DMS53 (cell line): ENCODE measurements around the gene SNAP29.
"Not testable (repeated sequence)": the region's sequence is repeated elsewhere in the genome, so short reads cannot be mapped to it uniquely, and the experiment has no call there.

Source experiments
- DNase-seq: peaks from one replicate; lab custom pipeline; 2025; lab: John Stamatoyannopoulos, UW

SNAP29 gene

GRCh38 chr22:20930435-20930834, 71.6 kb downstream of the SNAP29 start:
- DNase-seq, result not testable (repeated sequence)

- DNase-seq, result no peak
Observed at GRCh38 chr22:20931126-20931654, 72.4 kb downstream of the SNAP29 start.

- no peak for DNase-seq
Observed at GRCh38 chr22:20933910-20934309, 75.1 kb downstream of the SNAP29 start.

- DNase-seq, result not testable (repeated sequence)
Observed at GRCh38 chr22:20935049-20935448, 76.2 kb downstream of the SNAP29 start.

- DNase-seq, result not testable (repeated sequence)
Observed at GRCh38 chr22:20935780-20936539, 77.2 kb downstream of the SNAP29 start.

GRCh38 chr22:20937031-20937793, 78.4 kb downstream of the SNAP29 start:
- DNase-seq, result peak; percentile 66

GRCh38 chr22:20937794-20938671, 79.2 kb downstream of the SNAP29 start:
- no peak for DNase-seq

GRCh38 chr22:20939457-20940185, 80.8 kb downstream of the SNAP29 start:
- DNase-seq, result not testable (repeated sequence)

- no peak for DNase-seq
Observed at GRCh38 chr22:20940186-20940651, 81.4 kb downstream of the SNAP29 start.
